Fibroblast of lung (primary cell): Measurements from ENCODE around the gene WDR93.

Experiments
- EZH2 ChIP-seq: IDR thresholded peaks from 2 replicates; pipeline ENCODE4 v1.5.1; 2012; ENCODE audit warnings: low read length, control low read depth, mild to moderate bottlenecking; ENCODE audit errors: missing control alignments
- TF ChIP-seq, protein P1 (sequence below), 2 donors: IDR thresholded peaks in 1 of 2; conservative IDR thresholded peaks in 1 of 2; 1 replicate in 1 of 2; 2 replicates in 1 of 2; pipeline ENCODE4 v1.5.1; 2011 to 2012; ENCODE audit warnings: low read length in 2 of 2, control low read depth in 1 of 2, inconsistent platforms in 1 of 2, low read depth in 1 of 2, mild to moderate bottlenecking in 1 of 2

DNA sequence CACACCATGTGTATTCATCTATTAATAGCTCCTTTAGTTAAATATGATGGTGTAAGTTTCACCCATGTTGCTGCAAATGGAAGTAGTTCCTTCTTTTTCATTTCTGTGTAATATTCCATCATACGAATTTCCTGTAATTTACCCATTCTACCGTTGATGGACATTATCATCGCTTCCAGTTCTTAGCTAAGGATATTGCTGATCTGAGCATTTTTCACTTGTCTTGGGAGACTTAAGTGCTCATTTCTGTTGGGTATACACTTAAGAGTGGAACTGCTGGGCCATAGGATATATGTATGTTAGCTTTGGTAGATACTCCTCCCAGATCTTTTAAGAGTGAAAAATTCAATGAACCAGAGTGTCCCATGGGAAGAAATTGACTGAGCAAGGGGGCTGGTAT is 22.4 kb upstream of the WDR93 start:
- TF ChIP-seq, protein P1, sequence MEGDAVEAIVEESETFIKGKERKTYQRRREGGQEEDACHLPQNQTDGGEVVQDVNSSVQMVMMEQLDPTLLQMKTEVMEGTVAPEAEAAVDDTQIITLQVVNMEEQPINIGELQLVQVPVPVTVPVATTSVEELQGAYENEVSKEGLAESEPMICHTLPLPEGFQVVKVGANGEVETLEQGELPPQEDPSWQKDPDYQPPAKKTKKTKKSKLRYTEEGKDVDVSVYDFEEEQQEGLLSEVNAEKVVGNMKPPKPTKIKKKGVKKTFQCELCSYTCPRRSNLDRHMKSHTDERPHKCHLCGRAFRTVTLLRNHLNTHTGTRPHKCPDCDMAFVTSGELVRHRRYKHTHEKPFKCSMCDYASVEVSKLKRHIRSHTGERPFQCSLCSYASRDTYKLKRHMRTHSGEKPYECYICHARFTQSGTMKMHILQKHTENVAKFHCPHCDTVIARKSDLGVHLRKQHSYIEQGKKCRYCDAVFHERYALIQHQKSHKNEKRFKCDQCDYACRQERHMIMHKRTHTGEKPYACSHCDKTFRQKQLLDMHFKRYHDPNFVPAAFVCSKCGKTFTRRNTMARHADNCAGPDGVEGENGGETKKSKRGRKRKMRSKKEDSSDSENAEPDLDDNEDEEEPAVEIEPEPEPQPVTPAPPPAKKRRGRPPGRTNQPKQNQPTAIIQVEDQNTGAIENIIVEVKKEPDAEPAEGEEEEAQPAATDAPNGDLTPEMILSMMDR (conservative IDR thresholded peaks at IDR 0.05 in 1 of 2, IDR thresholded peaks at IDR 0.05 in 1 of 2; ENCODE audit: low read depth in 1 of 2, low read length in 2 of 2): no peak
- no peak for TF ChIP-seq EZH2
